Endothelial cell of umbilical vein (primary cell): ENCODE results near the gene NT5C. TPM values are rescaled to one million over a fixed set of nuclear protein-coding genes. Genes with fewer than 3 reads are reported as not detected.

Experiments used
- BruUV-seq: library from RNA; stranded (reverse); fragments of 400-500 nt; replicated peaks from 2 replicates; lab custom pipeline; 2021; lab: Mats Ljungman, UMichigan
- CTCF ChIA-PET: fragments of 300-600, 350-600 bp; sonication (Branson Sonifier 250); formaldehyde crosslinking; loops from one replicate; lab custom pipeline; 2021; ENCODE audit warnings: antibody characterized with exemption, inconsistent platforms; lab: Charles Lee
- POLR2A ChIA-PET: fragments of 300-600, 350-600 bp; sonication (Branson Sonifier 250); formaldehyde crosslinking; loops from one replicate; lab custom pipeline; 2021; ENCODE audit warnings: antibody characterized with exemption, inconsistent platforms; lab: Charles Lee
- DNase-seq: peaks from one replicate; pipeline ENCODE4 v3.0.0-alpha.2; 2011; ENCODE audit warnings: low read depth, low spot score
- FAIRE-seq: peaks from 2 replicates; lab custom pipeline; 2011; peaks lifted over from hg19 to GRCh38; lab: Jason Lieb, UNC
- H2AFZ ChIP-seq: 2 replicates; pipeline ENCODE4 v1.6.0; 2012; ENCODE audit warnings: low read depth, low read length, control low read depth, inconsistent platforms
- H3K27ac ChIP-seq: 2 replicates; pipeline ENCODE4 v1.5.1; 2011; ENCODE audit warnings: low read depth, mild to moderate bottlenecking, control low read depth, low read length, moderate library complexity; ENCODE audit not compliant: insufficient read depth
- H3K27me3 ChIP-seq, 2 experiments: 2 replicates each; pipeline versions ENCODE4 v1.6.0 to v1.6.1; 2011; ENCODE audit warnings: low read length in 2 of 2, mixed read lengths in 1 of 2; ENCODE audit not compliant: control insufficient read depth in 2 of 2, insufficient read depth in 2 of 2
- H3K36me3 ChIP-seq, 2 experiments: 2 replicates in 1 of 2; 3 replicates in 1 of 2; pipeline ENCODE4 v1.5.1; 2011; ENCODE audit warnings: low read length in 2 of 2, mild to moderate bottlenecking in 1 of 2, moderate library complexity in 1 of 2; ENCODE audit not compliant: control insufficient read depth in 2 of 2, insufficient read depth in 2 of 2; ENCODE audit errors: extremely low read depth in 1 of 2
- H3K4me1 ChIP-seq: 3 replicates; pipeline ENCODE4 v1.5.1; 2011; ENCODE audit warnings: mild to moderate bottlenecking, low read length; ENCODE audit not compliant: control insufficient read depth, insufficient read depth; ENCODE audit errors: extremely low read depth
- H3K4me2 ChIP-seq: 2 replicates; pipeline ENCODE4 v1.6.1; 2011; ENCODE audit warnings: low read length, control low read depth, mixed read lengths; ENCODE audit not compliant: insufficient read depth
- H3K4me3 ChIP-seq, 3 experiments: fragments of 200-600 bp in 1 of 3; sonication (generic), shearing (Covaris generic) in 1 of 3; replicated peaks in 1 of 3; 2 replicates each; pipeline ENCODE4 v1.5.1; 2011 to 2016; ENCODE audit warnings: control low read depth in 3 of 3, low read length in 3 of 3, mild to moderate bottlenecking in 2 of 3, inconsistent platforms in 1 of 3, low read depth in 1 of 3, moderate library complexity in 1 of 3; ENCODE audit not compliant: insufficient read depth in 1 of 3
- H3K79me2 ChIP-seq: 2 replicates; pipeline ENCODE4 v1.6.0; 2012; ENCODE audit warnings: low read length, inconsistent platforms; ENCODE audit not compliant: control insufficient read depth, insufficient read depth
- H3K9ac ChIP-seq: replicated peaks from 2 replicates; pipeline ENCODE3; 2011; ENCODE audit warnings: low read length, control low read depth; ENCODE audit not compliant: insufficient read depth; ENCODE audit errors: extremely low read depth
- H3K9me1 ChIP-seq: replicated peaks from 3 replicates; pipeline ENCODE4 v1.6.0; 2011; ENCODE audit warnings: mild to moderate bottlenecking, low read length; ENCODE audit not compliant: control insufficient read depth, insufficient read depth; ENCODE audit errors: extremely low read depth
- H3K9me3 ChIP-seq: replicated peaks from 2 replicates; pipeline ENCODE4 v1.5.1; 2012; ENCODE audit warnings: low read length, inconsistent platforms; ENCODE audit not compliant: control insufficient read depth, insufficient read depth
- H4K20me1 ChIP-seq: replicated peaks from 2 replicates; pipeline ENCODE3; 2011; ENCODE audit warnings: mild to moderate bottlenecking, low read length; ENCODE audit not compliant: control insufficient read depth, insufficient read depth; ENCODE audit errors: extremely low read depth
- CTCF ChIP-seq, 2 donors: IDR thresholded peaks; 1 replicate in 1 of 2; 2 replicates in 1 of 2; pipeline ENCODE4 v1.5.1; 2011; ENCODE audit warnings: low read length in 2 of 2, mild to moderate bottlenecking in 2 of 2, moderate library complexity in 2 of 2, control low read depth in 1 of 2, inconsistent platforms in 1 of 2, low read depth in 1 of 2; ENCODE audit not compliant: insufficient read depth in 1 of 2; ENCODE audit errors: extremely low read depth in 1 of 2
- EZH2 ChIP-seq: IDR thresholded peaks from 2 replicates; pipeline ENCODE4 v1.6.1; 2012; ENCODE audit warnings: borderline replicate concordance, low read depth, mild to moderate bottlenecking, moderate library complexity, low read length, inconsistent platforms; ENCODE audit not compliant: severe bottlenecking
- FOS ChIP-seq: IDR thresholded peaks from 2 replicates; pipeline ENCODE4 v1.6.1; 2011; ENCODE audit warnings: mild to moderate bottlenecking, low read length, moderate library complexity, borderline replicate concordance; ENCODE audit not compliant: insufficient read depth
- GATA2 ChIP-seq: IDR thresholded peaks from 2 replicates; pipeline ENCODE4 v1.7.0; 2011; ENCODE audit warnings: low read depth, mild to moderate bottlenecking, moderate library complexity, mixed read lengths, low read length; ENCODE audit not compliant: insufficient read length, insufficient read depth
- JUN ChIP-seq: IDR thresholded peaks from 2 replicates; pipeline ENCODE4 v1.6.1; 2011; ENCODE audit warnings: borderline replicate concordance, low read depth; ENCODE audit not compliant: insufficient read length, insufficient read depth
- MYC ChIP-seq: IDR thresholded peaks from one replicate; pipeline ENCODE4 v1.6.1; 2011; ENCODE audit warnings: mild to moderate bottlenecking, low read depth, low read length
- POLR2A ChIP-seq: IDR thresholded peaks from 2 replicates; pipeline ENCODE4 v1.6.1; 2012; ENCODE audit warnings: low read depth, mild to moderate bottlenecking, control low read depth, low read length
- POLR2AphosphoS5 ChIP-seq: IDR thresholded peaks from 2 replicates; pipeline ENCODE4 v1.6.1; 2012; ENCODE audit warnings: low read depth, mild to moderate bottlenecking, control low read depth, low read length, moderate library complexity; ENCODE audit not compliant: insufficient read depth
- dilution Hi-C: fragments of 300-500 bp; cut with MboI; formaldehyde crosslinking; loops from one replicate; pipeline ENCODE4 v1.15.0; 2019; ENCODE audit warnings: low sequenced_read_pairs; ENCODE audit not compliant: extremely low pct_ligation_motif_present
- intact Hi-C: fragments of 100-400 bp; cut with micrococcal nuclease; formaldehyde crosslinking; loops from one replicate; pipeline ENCODE4 v1.10.0; 2022
- polyA plus RNA-seq, 4 experiments: library from polyadenylated mRNA; depleted of rRNA in 3 of 4; stranded (reverse) in 3 of 4; unstranded in 1 of 4; fragments of >200 nt; gene quantifications; 2 replicates each; pipeline versions ENCODE4 v1.2.1 to v1.2.3, GENCODE V29; 2011 to 2012; ENCODE audit warnings: missing spikeins in 1 of 4
- total RNA-seq: library from RNA; stranded (reverse); gene quantifications from 2 replicates; pipeline ENCODE4 v1.2.3, GENCODE V29; 2021
- TF ChIP-seq, protein P1 (sequence below): IDR thresholded peaks from 2 replicates; pipeline ENCODE4 v1.6.1; 2011; ENCODE audit not compliant: insufficient read depth, insufficient read length

Gene NT5C
- total and polyA plus RNA-seq, 2 donors (not counting 3 experiments of a cell fraction or from before 2014, with no cell fraction given): 29.1 to 39.2 TPM

DNA sequence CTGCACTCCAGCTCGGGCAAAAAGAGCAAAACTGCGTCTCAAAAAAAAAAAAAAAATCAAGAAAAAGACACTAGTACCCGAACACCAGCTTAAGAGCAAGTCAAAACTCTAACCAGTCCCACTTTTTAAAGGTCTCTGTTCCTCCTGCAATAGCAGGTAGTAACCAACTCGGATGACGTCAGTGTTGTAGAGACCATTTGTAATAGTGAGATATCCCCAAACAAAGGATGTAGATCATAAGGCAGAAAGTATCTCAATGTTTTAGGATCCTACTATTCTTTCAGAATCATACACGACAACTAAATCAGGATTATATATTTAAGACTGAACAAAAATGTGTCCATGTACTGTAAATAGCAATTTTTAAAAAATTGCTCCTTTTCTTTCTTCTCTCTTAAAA lies 20.4 kb upstream of the NT5C start:
- no peak overlapping the region for H2AFZ ChIP-seq
- H3K27ac ChIP-seq: no peak overlapping the region
- peak overlapping the region in 2 of 3 experiments; percentile 57 to 83 for H3K4me3 ChIP-seq
- no peaks in the 10 kb centered on the region for H3K27me3 ChIP-seq
- ChIA-PET CTCF (interaction anchor here (2.9 to 4.9 kb wide), 2 partner anchors 20 to 38 kb away, joined by 9 to 20 read pairs; no protein-coding TSS in a partner anchor), POLR2A (no interaction called here)
- dilution Hi-C loops (no loop called here), intact Hi-C loops (no loop called here)
- H3K9me1 ChIP-seq: no peaks in the 10 kb centered on the region
- peaks cover 7 to 16% of the 10 kb centered on the region in 2 experiments for H3K36me3 ChIP-seq
- H3K4me2 ChIP-seq: peak overlapping the region; percentile 77
- no peaks in the 10 kb centered on the region for H4K20me1 ChIP-seq
- H3K9ac ChIP-seq: peak overlapping the region; percentile 75
- BruUV-seq: no TSS peak
- H3K9me3 ChIP-seq: no peaks in the 10 kb centered on the region
- no peak for TF ChIP-seq GATA2
- TF ChIP-seq CTCF (IDR thresholded peaks at IDR 0.05; ENCODE audit: extremely low read depth in 1 of 2, insufficient read depth in 1 of 2, low read depth in 1 of 2, low read length in 2 of 2): no peak
- no peak for TF ChIP-seq POLR2A
- TF ChIP-seq MYC: no peak
- no peak for TF ChIP-seq EZH2
- TF ChIP-seq POLR2AphosphoS5: no peak
- TF ChIP-seq, protein P1, sequence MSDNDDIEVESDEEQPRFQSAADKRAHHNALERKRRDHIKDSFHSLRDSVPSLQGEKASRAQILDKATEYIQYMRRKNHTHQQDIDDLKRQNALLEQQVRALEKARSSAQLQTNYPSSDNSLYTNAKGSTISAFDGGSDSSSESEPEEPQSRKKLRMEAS: no peak
- TF ChIP-seq JUN: no peak
- TF ChIP-seq FOS: no peak
- H3K79me2 ChIP-seq: peaks cover 73% of the 10 kb centered on the region
- FAIRE-seq: no peak
- DNase-seq: no peak
- H3K4me1 ChIP-seq: peaks cover 14% of the 10 kb centered on the region
